Superior temporal gyrus (tissue), 1 donor: ENCODE data around the gene TRIO.
A peak's percentile ranks its signal among the peaks of the same experiment; 100 is the strongest.

Experiments used
- DNase-seq: peaks from one replicate; pipeline ENCODE4 v3.0.0-alpha.2; 2016; ENCODE audit errors: extremely low spot score

Gene TRIO

GRCh38 chr5:14326035-14326903 is 183.1 kb downstream of the TRIO start:
- DNase-seq: no peak

GRCh38 chr5:14327624-14328023 is 184.5 kb downstream of the TRIO start:
- no peak for DNase-seq

- DNase-seq: peak; percentile 68
These were observed 185.0 kb downstream of the TRIO start for GRCh38 chr5:14328144-14328543.

- no peak for DNase-seq
These were observed 187.1 kb downstream of the TRIO start for GRCh38 chr5:14330291-14330690.

- DNase-seq: no peak
These were observed 187.7 kb downstream of the TRIO start for GRCh38 chr5:14330729-14331385.

- no peak for DNase-seq
These were observed 188.2 kb downstream of the TRIO start for GRCh38 chr5:14331386-14331781.

GRCh38 chr5:14332038-14332631 is 189.0 kb downstream of the TRIO start:
- DNase-seq: no peak

GRCh38 chr5:14332746-14333145 is 189.6 kb downstream of the TRIO start:
- DNase-seq: peak; percentile 80

GRCh38 chr5:14337593-14337992 is 194.5 kb downstream of the TRIO start:
- no peak for DNase-seq

- no peak for DNase-seq
These were observed 196.3 kb downstream of the TRIO start for GRCh38 chr5:14339468-14339867.

- no peak for DNase-seq
These were observed 198.6 kb downstream of the TRIO start for GRCh38 chr5:14341571-14342230.

GRCh38 chr5:14342306-14342705 is 199.2 kb downstream of the TRIO start:
- DNase-seq: no peak

GRCh38 chr5:14343376-14343775 is 200.2 kb downstream of the TRIO start:
- DNase-seq: no peak

- DNase-seq: no peak
These were observed 204.4 kb downstream of the TRIO start for GRCh38 chr5:14347522-14347921.

- DNase-seq: no peak
These were observed 205.0 kb downstream of the TRIO start for GRCh38 chr5:14348142-14348541.

- no peak for DNase-seq
These were observed 205.9 kb downstream of the TRIO start for GRCh38 chr5:14349029-14349428.

GRCh38 chr5:14351086-14351661 is 208.0 kb downstream of the TRIO start:
- DNase-seq: no peak

GRCh38 chr5:14351845-14352712 is 208.9 kb downstream of the TRIO start:
- DNase-seq: peak; percentile 89

- no peak for DNase-seq
These were observed 210.8 kb downstream of the TRIO start for GRCh38 chr5:14353726-14354474.

- no peak for DNase-seq
These were observed 212.2 kb downstream of the TRIO start for GRCh38 chr5:14355391-14355790.
